GM19438 (cell line): ENCODE measurements around the gene CSNK1D.

Experiments used
- ATAC-seq: cut with Tn5 transposase; IDR thresholded peaks from one replicate; pipeline ENCODE4 v1.9.1; 2021; ENCODE audit warnings: low read depth; ENCODE audit not compliant: unreplicated experiment

Gene CSNK1D

DNA sequence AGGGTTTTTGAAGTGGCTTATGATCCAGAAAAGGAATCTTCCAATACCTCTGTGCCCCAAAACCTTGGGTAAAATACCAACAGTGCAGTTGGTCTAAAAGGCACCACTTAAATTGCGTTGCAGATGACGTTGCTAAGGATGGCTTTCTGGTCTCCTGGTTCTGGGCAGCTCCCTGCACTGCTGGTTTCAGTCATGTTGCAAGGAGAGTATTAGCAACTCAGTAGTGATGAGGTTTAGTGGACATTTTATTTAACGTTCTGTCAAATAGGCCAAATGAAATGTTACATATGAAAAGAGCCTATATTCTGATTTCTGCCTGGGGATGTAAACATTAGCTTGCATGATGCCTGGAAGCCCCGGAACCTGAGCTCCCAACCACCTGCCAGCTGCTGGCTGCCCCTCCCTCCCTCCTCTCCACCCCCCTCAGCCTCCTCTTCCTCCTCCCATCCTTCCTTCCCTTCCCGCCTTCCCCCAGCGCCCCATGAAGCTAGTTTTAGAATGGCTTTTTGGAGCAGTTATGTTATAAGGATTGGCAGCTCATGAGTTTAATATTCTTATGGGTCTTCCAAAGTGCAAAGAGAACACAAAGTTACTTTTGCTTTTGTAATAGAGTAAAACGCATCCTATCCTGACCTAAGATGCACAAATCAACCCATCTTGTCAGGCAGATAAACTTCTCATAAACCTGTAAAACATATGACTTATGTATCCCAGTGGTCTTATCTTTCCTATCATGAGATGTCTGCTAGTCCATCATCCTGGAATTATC lies 23.2 kb upstream of the CSNK1D start:
- ATAC-seq, result no peak

DNA sequence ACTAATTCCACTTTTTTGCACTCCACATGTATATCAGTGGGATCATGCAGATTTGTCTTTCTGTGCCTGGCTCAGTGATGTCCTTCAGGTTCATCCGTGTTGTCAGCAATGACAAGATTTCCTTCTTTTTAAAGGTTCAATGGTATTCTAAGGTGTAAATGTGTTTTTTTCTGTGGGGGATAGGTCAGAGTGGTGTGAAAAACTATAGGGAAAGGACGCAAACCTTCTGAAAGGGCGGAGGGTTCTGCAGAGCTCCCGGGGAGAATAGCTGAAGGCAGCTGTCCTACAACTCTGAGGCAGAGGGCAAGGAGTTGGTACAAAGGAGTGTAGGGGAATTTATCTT lies 21.9 kb upstream of the CSNK1D start:
- no peak for ATAC-seq

- no peak for ATAC-seq
These were observed 20.7 kb upstream of the CSNK1D start for GRCh38 chr17:82294064-82294773.

DNA sequence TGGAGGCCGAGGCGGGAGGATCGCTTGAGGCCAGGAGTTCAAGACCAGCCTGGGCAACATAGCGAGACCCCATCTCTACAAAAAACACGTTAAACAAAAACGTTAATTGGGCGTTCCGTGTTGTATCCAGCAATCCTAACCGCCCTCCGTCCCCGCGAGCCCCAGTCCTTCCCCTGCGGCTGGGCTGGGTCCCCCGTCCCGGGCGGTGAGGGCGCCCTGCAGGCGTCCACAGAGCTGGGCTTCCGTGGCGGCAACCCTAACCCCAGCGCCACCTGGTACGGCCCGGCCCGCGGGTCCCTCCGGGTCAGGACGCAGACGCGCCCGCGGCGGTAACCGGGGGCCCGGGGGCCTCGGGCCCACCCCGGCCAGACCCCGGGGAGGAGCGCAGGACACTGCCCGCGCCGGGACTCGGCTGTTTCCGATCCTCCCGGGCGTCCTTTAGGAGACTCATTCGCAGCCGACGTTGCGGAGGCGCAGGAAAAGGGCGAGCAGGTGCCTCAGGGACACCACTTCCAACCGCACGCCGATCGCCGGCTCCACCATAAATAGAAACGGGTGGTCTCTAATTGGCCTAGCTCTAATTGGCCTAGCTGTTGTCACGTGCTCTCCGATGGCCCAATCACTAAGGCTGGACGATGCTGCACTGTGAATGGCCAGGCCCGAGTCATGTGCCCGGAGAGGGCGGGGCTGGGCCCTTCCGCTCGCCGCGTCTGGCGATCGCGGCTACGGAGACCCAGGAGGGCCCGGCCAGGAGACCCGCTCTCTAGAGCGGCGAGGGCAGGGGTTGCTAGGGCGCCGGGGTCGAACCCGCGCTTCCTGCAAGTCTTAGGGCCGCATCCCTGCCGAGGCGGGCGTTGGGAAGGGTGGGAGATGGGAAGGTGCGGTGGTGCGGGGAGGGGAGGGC lies 19.0 kb upstream of the CSNK1D start:
- ATAC-seq, result peak; percentile 93

DNA sequence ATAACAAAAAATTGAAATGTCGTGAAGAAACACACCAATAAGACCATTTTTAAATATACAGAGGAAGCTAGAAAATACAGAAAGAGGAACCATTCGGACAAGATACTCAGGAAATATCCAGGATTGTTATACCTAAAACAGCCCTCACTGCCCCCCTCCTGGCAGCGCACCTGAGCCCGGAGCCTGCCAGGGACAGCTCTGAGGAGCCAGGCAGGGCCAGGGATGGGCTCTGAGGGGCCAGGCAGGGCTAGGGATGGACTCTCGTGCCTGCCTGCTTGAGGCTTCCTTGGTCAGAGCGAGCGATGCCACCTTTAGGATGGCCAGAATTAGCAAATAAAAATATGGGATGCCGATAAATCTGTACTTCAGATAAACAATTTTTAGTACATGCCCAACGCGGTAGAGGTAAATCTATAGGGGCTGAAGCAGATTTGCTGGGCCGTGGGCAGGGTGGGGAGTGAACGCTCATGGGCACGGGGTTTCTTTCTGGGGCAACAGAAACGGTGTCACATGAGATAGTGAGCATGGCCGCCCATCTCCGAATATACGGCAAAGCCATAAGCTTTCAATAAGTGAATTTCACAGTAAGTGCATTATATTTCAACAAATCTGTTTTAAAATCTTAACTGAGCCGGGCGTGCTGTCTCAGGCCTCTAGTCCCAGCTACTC lies 18.2 kb upstream of the CSNK1D start:
- no peak for ATAC-seq

DNA sequence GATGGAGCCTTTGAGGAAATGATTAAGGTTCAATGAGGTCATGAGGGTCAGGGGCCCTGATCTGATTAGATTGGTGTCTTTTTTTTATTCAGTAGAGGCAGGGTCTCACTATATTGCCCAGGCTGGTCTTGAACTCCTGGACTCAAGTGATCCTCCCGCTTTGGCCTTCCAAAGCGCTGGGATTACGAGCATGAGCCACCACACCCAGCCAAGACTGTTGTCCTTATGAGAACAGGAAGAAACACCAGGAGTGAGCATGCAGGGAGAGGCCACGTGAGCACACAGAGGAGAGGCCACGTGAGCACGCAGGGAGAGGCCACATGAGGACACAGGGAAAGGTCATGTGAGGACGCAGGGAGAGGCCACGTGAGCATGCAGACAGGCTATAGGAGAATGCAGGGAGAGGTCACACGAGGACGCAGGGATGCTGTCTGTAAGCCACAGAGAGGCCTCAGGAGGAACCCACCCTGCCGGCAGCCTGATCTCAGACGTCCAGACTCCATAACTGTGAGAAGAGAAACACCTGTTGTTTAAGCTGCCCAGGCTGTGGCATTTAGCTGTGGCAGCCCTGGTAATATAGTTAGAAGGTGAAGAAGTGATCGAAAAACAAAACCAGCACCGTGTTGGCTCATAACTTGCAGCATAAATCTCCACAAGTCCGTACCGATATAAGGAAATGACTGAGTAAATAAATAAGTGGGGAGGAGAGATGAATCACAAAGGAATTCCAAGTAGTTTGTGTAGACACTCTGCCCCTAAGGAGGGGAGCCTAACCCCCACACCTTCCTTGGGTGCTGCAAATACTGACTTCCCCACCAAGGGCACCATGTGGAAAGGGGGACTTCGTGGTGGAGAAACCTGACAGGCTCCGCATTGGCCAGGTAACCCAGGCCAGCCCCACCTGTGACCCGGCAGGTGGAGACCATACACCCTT lies 14.6 kb upstream of the CSNK1D start:
- no peak for ATAC-seq

DNA sequence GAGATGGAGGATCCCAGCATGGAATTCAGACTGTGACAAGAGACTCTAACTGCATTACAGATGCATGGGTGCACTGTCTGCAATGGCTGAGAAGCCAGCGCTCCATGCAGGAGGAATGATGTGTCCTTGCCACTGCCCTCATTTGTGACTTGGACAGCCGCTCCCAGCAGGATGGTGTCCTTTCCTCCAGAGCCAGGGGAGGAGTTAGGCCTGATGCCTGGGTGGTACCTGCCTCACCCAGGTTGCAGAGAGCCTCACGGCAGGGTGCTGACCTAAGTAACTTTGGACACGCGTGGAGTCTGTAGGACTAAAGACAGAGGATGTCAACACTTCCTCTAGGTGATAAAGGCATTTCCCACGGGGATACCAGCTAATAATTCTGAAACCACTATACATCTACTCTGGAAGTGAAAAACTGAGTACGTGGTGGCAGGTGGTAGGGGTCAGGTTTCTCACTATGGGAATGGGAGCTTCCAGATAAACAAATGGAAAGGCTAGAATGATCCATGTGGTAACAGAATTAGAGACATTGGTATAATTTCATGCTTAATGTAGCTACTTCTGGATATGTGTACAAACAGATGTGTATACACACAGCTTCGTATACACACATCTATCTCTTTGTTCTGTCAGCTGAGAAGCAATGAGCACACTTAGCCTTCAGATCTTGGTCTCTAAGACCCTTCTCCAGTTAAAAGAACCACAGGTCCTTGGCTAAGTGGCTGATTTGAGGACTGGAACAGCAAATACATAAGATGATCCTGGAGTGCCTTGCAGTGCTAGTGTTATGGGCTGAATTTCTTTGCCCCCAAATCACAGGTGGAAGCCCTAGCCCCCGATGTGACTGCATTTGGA lies 13.7 kb upstream of the CSNK1D start:
- no peak for ATAC-seq

DNA sequence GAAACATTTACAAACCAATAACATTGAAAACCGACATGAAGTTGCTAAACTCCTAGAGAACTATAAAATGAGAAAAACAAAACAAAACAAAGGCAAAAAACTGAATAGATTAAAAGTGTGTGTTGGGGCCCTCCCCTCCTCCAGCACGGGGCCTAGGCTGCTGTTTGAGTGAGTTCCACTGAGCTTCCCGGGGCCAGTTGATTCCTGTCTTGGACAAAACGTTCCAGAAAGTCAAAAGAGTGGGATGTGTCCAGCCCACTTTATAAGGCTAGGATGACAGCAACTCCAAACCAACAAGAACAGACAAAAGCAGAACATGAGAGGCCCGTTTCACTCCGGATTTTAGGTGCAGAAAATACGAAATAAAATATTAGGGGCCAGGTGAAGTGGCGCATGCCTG lies 11.6 kb upstream of the CSNK1D start:
- no peak for ATAC-seq

GRCh38 chr17:82283208-82283749 lies 9.8 kb upstream of the CSNK1D start:
- ATAC-seq, result no peak

DNA sequence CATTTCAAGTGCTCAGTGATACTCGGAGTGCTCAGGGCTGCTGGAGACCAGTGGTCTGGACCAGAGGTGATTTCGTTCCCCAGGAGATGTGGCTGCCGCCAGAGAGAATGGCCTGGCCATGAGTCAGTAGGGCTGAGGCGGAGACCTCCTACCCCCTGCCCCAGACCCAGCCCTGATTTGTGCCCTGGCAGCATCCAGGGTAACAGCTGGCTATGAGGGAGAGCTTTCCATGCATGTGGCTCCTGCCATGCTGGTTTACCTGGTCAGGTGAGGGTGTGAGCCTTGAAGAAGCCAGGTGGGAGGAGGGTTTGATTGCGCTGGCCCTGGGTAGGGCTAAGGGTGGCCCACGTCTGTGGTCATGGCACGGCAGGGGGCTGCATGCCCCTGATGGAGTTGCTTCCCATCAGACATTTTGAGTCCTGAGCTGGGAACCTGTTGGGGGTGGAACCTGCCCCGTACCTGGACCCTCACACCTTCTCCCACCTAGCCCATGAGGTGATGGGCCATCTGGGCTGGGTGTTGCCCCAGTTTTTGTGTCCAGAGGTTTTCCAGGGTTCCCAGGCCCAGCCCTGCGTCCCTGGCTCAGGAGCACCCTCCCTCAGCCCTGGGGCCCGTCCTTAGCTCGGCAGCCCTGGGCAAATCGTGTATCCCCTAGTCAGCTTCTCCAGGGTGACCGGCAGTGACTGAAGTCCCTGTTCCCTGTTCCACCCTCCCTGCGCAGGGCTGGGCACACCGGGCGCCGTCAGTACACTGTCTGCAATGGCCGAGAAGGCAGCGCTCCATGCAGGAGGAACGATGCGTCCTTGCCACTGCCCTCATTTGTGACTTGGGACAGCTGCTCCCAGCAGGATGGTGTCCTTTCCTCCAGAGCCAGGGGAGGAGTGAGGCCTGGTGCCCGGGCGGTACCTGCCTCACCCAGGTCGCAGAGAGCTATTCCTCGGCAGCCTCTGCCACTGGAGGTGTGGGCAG lies 9.0 kb upstream of the CSNK1D start:
- no peak for ATAC-seq

- ATAC-seq, result no peak
These were observed 8.2 kb upstream of the CSNK1D start for GRCh38 chr17:82281502-82282238.

DNA sequence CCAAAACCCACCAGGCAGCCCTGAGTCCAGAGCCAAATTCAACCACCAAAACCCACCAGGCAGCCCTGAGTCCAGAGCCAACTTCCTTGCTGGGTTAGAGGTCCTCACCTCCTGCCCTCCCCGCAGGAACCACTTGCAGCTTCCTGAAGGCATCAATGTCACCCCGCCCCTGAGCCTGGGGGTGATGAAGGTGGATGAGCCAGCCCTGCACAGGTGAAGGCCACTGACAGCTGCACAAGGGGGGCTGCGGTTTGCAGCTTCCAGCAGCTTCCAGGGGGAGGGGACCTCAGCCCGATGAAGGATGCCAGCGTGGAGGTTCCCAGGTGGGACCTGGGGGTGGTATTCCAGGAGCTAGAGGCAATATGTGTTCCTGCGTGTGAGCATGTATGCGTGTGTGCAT lies 7.6 kb upstream of the CSNK1D start:
- ATAC-seq, result no peak

DNA sequence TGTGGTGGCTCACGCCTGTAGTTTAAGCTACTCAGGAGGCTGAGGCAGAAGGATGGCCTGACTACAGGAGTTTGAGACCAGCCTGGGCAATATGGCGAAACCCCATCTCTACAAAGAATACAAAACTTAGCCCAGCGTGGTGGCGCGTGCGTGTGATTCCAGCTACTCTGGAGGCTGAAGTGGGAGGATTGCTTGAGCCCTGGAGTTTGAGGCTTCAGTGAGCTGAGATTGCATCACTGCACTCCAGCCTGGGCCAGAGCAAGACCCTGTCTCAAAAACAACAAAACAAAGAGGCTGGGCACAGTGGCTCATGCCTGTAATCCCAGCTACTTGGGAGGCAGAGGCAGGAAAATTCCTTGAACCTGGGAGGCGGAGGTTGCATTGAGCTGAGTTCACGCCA lies 7.0 kb upstream of the CSNK1D start:
- ATAC-seq, result no peak

DNA sequence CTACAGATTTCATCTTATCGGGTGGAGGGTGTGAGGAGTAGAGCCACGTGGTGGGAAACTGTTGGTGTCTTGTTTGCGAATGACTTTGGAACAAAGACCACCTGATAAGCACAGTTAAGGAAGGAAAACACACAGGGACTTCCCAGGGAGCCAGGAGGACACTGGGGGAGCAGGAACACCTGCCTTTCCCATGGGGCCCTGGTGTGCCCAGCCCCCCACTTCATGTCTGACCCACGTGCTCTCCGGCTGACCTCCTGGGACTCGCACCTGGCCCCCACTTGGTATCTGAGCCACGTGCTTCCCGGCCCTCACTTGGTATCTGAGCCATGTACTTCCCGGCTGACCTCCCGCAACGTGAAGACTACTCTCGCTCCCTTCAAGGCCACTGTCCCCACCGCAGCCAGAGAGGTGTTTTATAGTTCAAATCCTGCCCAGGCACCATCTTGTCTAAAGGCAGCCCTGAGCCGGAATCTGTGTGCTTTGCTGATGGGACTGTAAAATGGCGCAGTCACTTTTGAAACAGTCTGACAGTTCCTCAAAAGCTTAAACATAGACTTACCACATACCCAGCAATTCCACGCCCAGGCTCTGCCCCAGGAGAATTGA lies 5.4 kb upstream of the CSNK1D start:
- no peak for ATAC-seq

DNA sequence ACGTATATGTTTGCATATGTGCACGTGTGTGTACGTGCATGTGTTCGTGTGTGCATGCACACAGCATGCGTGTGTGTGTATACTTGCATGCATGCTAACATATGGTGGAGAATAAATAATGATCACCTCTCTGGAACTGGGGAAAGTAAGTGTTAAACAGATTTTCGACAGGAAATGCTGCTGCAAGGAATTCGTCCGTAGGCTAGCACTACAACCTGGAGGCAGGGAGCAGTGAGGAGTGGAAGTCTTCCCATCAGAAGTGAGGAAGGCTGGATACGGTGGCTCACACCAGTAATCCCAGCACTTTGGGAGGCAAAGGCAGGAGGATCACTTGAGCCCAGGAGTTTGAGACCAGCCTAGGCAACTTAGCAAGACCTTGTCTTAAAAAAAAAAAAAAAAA lies 4.8 kb upstream of the CSNK1D start:
- ATAC-seq, result no peak

GRCh38 chr17:82277851-82278250 lies 4.4 kb upstream of the CSNK1D start:
- no peak for ATAC-seq
